Stimulated activated CD4-positive, alpha-beta T cell treated with anti-CD3 and anti-CD28 coated beads, Interleukin-2, amount 100 ng/mL, for 48 hours (primary cell): ENCODE results near the gene PIAS4.

Experiments used
- DNase-seq, 2 donors: peaks; one replicate each; pipeline ENCODE4 v3.0.0-alpha.2; 2020

Gene PIAS4

GRCh38 chr19:4043401-4043800, 35.9 kb downstream of the PIAS4 start:
- DNase-seq, result no peak

GRCh38 chr19:4043966-4044715, 36.6 kb downstream of the PIAS4 start:
- DNase-seq, result no peak

DNA sequence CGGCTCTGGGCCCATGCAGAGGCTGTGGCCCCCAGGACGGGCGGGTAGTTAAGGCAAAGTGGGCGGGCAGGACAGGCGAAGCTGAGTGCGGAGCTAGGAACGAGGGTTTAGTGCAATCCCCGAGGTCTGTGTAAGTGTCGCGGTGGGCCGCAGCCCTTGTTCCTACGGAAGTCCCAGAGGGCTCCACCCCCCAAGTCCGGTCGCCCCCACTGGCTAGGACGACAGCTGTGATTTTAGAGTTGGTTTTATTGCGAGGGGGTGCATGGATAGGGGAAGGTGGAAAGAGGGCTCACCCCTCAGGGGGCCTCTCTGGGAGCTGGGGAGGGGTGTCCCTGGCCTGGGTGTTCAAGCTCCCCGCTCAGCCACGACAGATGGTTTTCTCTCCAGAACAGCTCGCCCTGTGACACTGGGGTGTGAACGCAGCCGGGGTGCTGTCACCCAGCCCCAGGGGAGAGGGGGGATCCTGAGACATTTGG, 37.5 kb downstream of the PIAS4 start:
- DNase-seq, result no peak

DNA sequence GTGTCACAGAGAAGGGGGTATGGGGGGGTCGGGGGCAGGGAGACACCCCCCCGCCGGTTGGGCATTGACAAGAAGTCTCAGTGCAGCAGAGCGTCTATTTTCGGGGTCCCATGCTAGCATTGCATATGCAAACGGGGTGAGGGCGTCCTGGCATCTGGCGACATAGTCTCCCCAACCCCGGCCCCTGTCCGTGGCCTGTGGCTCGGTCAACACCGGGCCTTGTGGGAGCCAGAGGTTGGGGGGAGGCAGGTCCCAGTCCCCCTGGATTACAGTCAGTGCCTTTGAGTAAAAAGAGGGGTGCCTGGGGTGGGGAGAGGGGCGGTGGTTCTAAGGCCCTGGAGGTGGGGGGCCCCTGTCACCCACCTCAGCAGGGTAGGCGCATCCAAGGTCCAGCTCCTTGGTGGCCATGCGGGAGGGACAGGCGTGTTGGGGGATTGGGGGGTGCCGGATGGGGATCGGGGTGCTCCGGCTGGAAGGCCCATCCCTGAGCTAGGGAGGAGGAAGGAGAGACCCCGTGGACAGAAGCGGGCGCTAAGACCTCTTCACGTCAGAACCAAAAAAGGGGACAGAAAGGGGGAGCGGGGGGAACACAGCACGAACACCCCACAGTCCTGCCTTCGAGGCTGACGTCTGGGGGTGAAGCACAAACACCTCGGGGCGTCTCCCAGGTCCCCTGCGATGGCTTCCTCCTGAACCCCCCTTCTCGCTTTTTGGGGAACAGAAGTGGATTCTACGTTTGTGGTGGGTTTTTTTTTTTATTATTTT, 38.2 kb downstream of the PIAS4 start:
- DNase-seq, result no peak

- no peak for DNase-seq
Observed at GRCh38 chr19:4046362-4046691, 38.8 kb downstream of the PIAS4 start.

- DNase-seq, result no peak
Observed at GRCh38 chr19:4046946-4047683, 39.6 kb downstream of the PIAS4 start.

DNA sequence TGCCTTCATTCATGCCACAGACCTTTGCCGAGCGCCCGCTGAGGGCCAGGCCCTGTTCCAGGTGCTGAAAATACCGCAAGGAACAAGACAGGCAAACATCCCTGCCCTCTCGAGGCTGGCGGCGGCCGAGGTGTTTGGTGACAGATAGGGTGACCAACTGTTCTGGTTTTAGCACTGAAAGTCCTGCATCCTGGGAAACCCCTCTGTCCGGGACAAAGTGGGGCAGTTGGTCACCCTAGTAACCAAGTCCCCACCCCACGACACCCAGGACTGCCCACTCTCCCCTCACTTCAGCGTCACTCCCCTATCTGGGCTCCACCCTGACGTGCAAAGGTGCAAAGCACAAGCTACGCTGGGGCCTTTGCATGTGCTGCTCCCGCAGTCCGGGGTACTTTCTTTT, 41.9 kb downstream of the PIAS4 start:
- DNase-seq, result no peak

DNA sequence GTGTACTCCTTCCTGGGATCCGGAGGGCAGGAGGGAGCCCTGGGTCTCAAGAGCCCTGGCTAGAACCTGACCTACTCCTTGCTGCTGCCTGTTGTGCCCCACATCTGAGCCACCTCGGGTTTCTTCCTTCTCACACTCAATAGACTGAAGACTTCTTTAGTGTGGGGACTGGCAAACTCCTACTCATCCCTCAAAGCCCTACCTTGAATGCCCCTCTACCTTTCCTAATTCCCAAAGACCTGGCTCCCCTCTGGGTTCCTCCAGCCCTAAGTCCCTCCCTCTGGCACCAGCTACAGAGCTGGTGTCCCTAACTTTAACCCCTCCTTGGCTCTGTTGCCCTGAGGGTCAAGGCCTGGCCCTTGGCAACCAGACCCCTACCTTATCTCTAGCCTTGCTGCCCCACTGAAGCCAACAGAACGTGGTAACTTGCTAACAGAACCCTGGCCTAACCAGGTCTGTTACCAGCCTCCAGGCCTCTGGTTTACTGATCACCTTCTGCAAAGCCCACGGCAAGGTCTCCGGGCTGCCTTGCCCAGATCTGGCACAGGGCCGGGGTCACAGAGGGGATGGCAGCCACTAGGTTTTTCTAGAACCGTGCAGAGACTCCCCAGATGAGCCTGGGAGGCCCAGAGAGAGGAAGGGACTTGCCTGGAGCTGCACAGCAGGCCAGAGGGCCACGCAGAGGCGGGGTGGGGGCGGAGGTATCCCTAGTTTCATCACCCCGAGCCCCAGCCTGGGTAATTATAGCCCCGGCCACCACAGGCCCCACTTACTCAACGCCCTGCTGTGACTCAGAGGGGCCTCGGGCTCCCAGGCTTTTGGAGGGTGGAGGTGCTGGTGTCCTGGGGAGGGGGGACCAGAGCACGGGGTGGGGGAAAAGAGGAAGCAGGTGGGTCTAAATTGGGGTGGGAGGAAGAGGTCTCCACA, 43.9 kb downstream of the PIAS4 start:
- no peak for DNase-seq

GRCh38 chr19:4052114-4052992, 44.8 kb downstream of the PIAS4 start:
- DNase-seq, result no peak

GRCh38 chr19:4052993-4053422, 45.5 kb downstream of the PIAS4 start:
- DNase-seq, result no peak

- no peak for DNase-seq
Observed at GRCh38 chr19:4053423-4054324, 46.1 kb downstream of the PIAS4 start.

- DNase-seq, result no peak
Observed at GRCh38 chr19:4054441-4055208, 47.1 kb downstream of the PIAS4 start.

DNA sequence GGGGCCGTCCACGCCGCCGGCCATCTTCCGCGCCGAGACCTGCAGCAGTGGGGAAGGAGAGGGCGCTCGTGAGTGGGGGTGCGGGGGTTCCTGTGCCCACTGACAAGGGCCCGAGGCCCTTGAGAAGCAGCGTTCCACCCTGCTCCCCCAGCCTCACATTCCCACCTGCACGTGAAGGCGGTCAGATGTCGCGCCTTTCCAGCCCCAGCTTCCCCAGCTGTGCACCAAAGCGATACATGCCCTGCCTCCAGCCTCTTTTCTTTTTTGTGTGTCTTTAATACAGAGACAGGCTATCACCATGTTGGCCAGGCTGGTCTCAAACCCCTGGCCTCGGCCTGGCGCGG, 47.6 kb downstream of the PIAS4 start:
- no peak for DNase-seq

DNA sequence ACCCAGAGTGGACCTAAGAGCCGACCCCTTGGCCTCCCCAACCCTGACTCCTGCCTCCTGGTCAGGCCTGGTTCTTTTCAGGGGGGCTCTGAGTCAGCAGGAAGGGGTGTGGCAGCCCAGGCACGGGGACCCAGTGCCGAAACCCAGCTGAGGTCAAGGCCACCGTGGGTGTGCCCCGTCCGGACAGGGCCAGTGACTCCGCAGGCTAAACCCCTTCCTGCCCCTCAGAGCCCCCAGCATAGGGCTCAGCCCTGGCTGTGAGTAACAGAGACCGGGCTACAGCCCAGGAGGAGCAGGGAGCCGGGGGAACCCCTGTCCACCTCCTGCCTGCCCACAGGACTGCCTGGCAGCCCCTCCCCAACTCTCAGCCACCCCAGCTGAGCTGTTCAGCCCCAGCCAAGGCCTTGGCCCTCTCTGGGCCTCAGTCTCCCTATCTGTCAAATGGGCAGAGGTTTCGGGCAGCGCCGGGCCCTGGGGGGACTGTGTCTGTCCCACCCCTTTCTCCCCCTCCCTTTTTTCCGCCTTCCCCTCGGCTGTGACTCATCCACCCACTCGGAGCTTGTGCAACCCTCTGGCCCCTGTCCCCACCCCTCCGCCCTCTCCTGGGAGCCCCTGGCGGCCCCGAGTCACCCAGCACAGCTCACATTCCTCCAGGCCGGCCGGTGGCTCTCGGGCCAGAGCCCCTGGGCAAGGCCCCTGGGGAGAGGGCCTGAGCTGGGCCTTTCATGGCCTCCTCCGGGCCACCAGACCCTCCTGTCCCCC, 50.6 kb downstream of the PIAS4 start:
- DNase-seq, result no peak

DNA sequence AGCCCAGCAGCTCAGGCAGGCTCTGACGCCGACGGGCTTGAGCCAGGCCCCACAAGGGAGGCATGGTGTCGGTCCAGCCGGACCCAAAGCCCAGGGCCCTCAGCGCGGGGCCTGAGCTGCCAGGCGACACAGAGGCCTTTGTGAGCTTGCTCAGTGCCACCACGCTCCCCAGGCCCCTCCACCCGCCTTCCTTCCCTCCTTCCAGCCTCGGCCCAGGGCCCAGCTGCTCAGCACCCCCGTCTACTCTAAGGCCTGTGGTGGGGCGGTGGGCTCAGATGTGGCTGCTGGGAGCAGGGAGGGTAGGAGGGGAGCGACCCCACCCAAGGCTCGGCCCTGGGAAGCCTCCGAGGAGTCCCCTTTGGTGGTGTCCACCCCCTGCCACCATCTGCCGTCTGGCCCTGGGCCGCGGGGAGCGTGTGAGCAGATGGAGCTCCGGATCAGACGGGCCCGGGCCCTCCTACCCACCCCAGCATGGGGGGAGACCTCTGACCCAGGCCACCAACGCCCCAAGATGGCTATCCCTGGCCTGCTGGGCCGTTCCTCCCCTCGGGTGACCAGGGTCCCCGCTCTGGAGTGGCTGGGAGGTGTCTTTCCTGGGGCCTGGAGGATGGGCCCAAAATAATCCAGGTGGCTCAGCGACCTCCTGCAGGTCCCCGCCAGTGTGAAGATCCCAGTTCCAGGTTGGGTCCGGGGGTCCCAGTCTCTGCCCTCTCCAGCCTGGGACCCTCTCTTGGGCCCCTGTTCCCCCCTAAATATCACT, 51.3 kb downstream of the PIAS4 start:
- no peak for DNase-seq

GRCh38 chr19:4059453-4059871, 51.9 kb downstream of the PIAS4 start:
- no peak for DNase-seq

GRCh38 chr19:4059891-4060620, 52.5 kb downstream of the PIAS4 start:
- no peak for DNase-seq
